ENCODE measurements around the gene BIVM. TPM values are rescaled to one million over a fixed set of nuclear protein-coding genes. Genes with fewer than 3 reads are reported as not detected.

The BIVM gene
- polyA plus RNA-seq, 2 of the 4 experiments (the other 2 are of a cell fraction), result 7.4 to 14.7 TPM

DNA sequence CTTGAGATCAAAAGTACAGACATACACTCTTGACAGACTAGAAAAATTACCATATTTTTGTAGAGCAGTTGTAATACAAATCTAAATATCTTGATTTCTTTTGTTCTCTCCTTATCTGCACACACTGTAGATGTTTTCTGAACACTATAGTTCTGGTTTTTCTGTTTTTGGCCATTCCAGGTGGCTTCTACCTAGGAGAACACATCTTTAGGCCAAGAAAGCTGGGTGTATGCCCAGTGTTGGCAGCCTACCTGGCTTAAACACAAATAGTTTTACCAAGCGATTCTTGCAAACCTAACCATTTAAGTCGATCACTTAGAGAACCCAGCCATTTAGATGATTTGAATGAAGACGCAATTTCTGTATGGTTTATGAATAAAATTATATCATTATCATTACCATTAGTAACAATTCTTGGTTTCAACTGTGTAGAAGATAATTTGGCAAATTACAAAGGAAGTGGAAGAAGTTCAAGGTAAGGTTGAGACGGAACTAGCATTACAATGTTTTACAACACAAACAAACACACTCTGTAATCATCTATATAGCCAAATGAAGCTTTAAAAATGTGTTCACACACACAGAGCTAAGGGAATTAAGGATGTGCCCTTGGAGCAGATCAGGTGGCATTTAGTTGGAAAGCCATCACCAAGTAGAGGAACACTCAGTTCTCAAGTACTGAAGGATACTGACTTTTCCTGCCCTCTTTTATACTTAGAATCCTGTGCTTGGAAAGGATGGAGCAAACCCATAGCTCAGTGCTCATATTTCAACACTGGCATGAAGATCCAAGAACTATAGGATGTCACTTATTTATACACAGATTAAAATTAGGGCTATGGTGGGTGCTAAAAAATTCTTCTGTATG, 83.1 kb downstream of the BIVM start:
- Histone ChIP-seq H3K4me2 (no peak overlapping the region), H3K4me3 (no peak overlapping the region), H3K9me3 (no peaks in the 10 kb centered on the region), H3K27ac (no peak overlapping the region), H3K4me1 (no peaks in the 10 kb centered on the region)
- CTCF ChIA-PET, result interaction anchor here (3.2 kb wide), 1 partner anchor 12 kb away, joined by 14 read pairs; no protein-coding TSS in a partner anchor
- ATAC-seq, result no peak
- no peak for FAIRE-seq
- 86% methylated on average over 4 of the region's 4 CpGs for WGBS (ENCODE audit: missing lambda C conversion rate)
- POLR2A ChIA-PET, result no interaction called here
- no peak for TF ChIP-seq ZFP36 (IDR thresholded peaks at IDR 0.05; ENCODE audit: borderline replicate concordance, partially characterized antibody)
- TF ChIP-seq CHD2 (IDR thresholded peaks at IDR 0.05; ENCODE audit: low read length, partially characterized antibody), result no peak
- no peak for TF ChIP-seq FOSL2 (IDR thresholded peaks at IDR 0.05)
- no peak for TF ChIP-seq FOSL2 (CRISPR knock-in tag; IDR thresholded peaks at IDR 0.05)
- no peak for TF ChIP-seq RAD21 (conservative IDR thresholded peaks at IDR 0.05 in 1 of 2, IDR thresholded peaks at IDR 0.05 in 1 of 2)
- no peak for TF ChIP-seq SMC3 (IDR thresholded peaks at IDR 0.05)
- DNase-seq (ENCODE audit: low read depth in 1 of 2, low spot score in 1 of 2), result no peak

Other genes starting within 250 kb of the BIVM start
- 22.5 and 28.4 TPM in 2 replicates for gene TPP2, start 202.1 kb upstream of the BIVM start, polyA plus RNA-seq (2011; rRNA removed)
- gene TPP2, start 202.1 kb upstream of the BIVM start, polyA plus RNA-seq (2017; fragmentation: RNase III; extraction: RNeasy Plus Mini Kit Qiagen cat#74134 plus additional on column Dnase treatment), result 17.0 to 20.2 TPM (median 18.6 TPM) in 3 replicates
- gene METTL21C, start 104.1 kb upstream of the BIVM start, polyA plus RNA-seq (2011; rRNA removed), result not detected in 2 replicates
- not detected in 3 replicates for gene METTL21C, start 104.1 kb upstream of the BIVM start, polyA plus RNA-seq (2017; fragmentation: RNase III; extraction: RNeasy Plus Mini Kit Qiagen cat#74134 plus additional on column Dnase treatment)
- gene TEX30, start 25.3 kb upstream of the BIVM start, polyA plus RNA-seq (2011; rRNA removed), result 15.2 and 21.3 TPM in 2 replicates
- 12.1 to 13.6 TPM (median 12.9 TPM) in 3 replicates for gene TEX30, start 25.3 kb upstream of the BIVM start, polyA plus RNA-seq (2017; fragmentation: RNase III; extraction: RNeasy Plus Mini Kit Qiagen cat#74134 plus additional on column Dnase treatment)
- gene POGLUT2, start 143 bp upstream of the BIVM start, polyA plus RNA-seq (2011; rRNA removed), result 7.3 and 9.1 TPM in 2 replicates
- 5.2 to 5.3 TPM (median 5.3 TPM) in 3 replicates for gene POGLUT2, start 143 bp upstream of the BIVM start, polyA plus RNA-seq (2017; fragmentation: RNase III; extraction: RNeasy Plus Mini Kit Qiagen cat#74134 plus additional on column Dnase treatment)
- gene ERCC5, start 46.9 kb downstream of the BIVM start, polyA plus RNA-seq (2011; rRNA removed), result 19.5 and 24.4 TPM in 2 replicates
- 17.3 to 20.5 TPM (median 19.3 TPM) in 3 replicates for gene ERCC5, start 46.9 kb downstream of the BIVM start, polyA plus RNA-seq (2017; fragmentation: RNase III; extraction: RNeasy Plus Mini Kit Qiagen cat#74134 plus additional on column Dnase treatment)

All from A549 (cell line).